Heart left ventricle (tissue), 13 donors: ENCODE measurements around the gene ATF6.

Experiments
- POLR2A ChIP-seq, 2 donors: fragments of 450-650 bp; IDR thresholded peaks; one replicate each; pipeline ENCODE4 v1.6.1; 2017; ENCODE audit warnings: antibody characterized with exemption in 2 of 2, mild to moderate bottlenecking in 2 of 2, moderate library complexity in 2 of 2
- TF ChIP-seq, protein P1 (sequence below), 12 donors: fragments of 200-600 bp; sonication (generic) in 4 of 12; IDR thresholded peaks; one replicate each; pipeline versions ENCODE4 v1.5.0 to v1.8.0; 2018 to 2022; ENCODE audit warnings: antibody characterized with exemption in 12 of 12, mild to moderate bottlenecking in 5 of 12
- donor health status: ischemic (EF 13 %, LVEDD 7.1; RV severe dilation, severe dysfunction).
- donor health status: DM: no; HTN: yes; CAD: no.
- donor health status: DM: no; HTN: no; CAD: no.
- donor health status: ischemic (EF 25% LVEDD 6.9; RV normal size, moderate dysfunction).
- donor health status: ischemic (EF 25% LVEDD 5.7; RV mildly dilated, moderate dysfunction).
- donor health status: ischemic (EF 35%, LVEDD 5.7; RV mildly dilated, moderate dysfunction).
- donor health status: nonischemic (EF 11% LVEDD 7.7; RV severe dilation, severe dysfunction).
- donor health status: DM: yes; HTN: yes; CAD: no.
- donor health status: PGD.
- donor health status: ischemic (EF 29% LVEDD 5.4; RV normal size, mild dysfunction).
- donor health status: nonischemic (EF 23%, LVEDD 6.1; RV moderate dilation, normal function).

DNA sequence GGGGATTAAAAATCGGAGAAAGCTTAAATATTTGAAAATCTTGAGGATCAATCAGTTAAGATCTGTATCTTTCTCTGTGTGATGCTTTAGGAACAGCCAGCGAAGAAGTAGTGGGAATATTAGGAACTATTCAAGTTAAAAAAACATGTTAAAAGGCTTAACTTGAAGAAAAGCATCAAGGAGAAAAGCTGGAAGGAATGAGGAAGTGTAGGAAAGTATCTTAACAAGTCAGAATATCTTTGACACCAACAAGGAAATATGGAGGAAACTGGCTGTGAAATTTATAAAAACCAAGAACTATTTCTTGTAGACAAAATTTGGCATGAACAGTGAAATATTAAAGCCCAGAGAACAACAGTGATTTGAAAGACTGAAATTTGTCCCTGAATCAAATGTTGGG, 60.4 kb downstream of the ATF6 start:
- TF ChIP-seq, protein P1, sequence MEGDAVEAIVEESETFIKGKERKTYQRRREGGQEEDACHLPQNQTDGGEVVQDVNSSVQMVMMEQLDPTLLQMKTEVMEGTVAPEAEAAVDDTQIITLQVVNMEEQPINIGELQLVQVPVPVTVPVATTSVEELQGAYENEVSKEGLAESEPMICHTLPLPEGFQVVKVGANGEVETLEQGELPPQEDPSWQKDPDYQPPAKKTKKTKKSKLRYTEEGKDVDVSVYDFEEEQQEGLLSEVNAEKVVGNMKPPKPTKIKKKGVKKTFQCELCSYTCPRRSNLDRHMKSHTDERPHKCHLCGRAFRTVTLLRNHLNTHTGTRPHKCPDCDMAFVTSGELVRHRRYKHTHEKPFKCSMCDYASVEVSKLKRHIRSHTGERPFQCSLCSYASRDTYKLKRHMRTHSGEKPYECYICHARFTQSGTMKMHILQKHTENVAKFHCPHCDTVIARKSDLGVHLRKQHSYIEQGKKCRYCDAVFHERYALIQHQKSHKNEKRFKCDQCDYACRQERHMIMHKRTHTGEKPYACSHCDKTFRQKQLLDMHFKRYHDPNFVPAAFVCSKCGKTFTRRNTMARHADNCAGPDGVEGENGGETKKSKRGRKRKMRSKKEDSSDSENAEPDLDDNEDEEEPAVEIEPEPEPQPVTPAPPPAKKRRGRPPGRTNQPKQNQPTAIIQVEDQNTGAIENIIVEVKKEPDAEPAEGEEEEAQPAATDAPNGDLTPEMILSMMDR (IDR thresholded peaks at IDR 0.05), result no peak
- TF ChIP-seq POLR2A (IDR thresholded peaks at IDR 0.05), result no peak
